Uterus (tissue), 4 donors: ENCODE results near the gene PDE6A. TPM values are rescaled to one million over a fixed set of nuclear protein-coding genes. Genes with fewer than 3 reads are reported as not detected.

Experiments
- DNase-seq, 2 donors: peaks; one replicate each; pipeline ENCODE4 v3.0.0-alpha.2; 2019 to 2020
- H3K27ac ChIP-seq, 2 donors: fragments of 200-600 bp; sonication (generic); 1 replicate in 1 of 2; 2 replicates in 1 of 2; pipeline ENCODE4 v1.5.1; 2016 to 2018
- H3K27me3 ChIP-seq, 2 donors: fragments of 200-600 bp; sonication (generic); one replicate each; pipeline ENCODE4 v1.5.1; 2018 to 2019; ENCODE audit warnings: control low read depth in 1 of 2
- H3K36me3 ChIP-seq, 2 donors: fragments of 200-600 bp; sonication (generic); one replicate each; pipeline ENCODE4 v1.5.1; 2019; ENCODE audit warnings: control low read depth in 1 of 2
- H3K4me1 ChIP-seq, 2 donors: fragments of 200-600 bp; sonication (generic); one replicate each; pipeline ENCODE4 v1.5.1; 2018 to 2019; ENCODE audit warnings: control low read depth in 1 of 2
- H3K4me3 ChIP-seq, 2 donors: fragments of 200-600 bp; sonication (generic); 1 replicate in 1 of 2; 2 replicates in 1 of 2; pipeline ENCODE4 v1.5.1; 2018 to 2019; ENCODE audit warnings: mild to moderate bottlenecking in 1 of 2
- H3K9me3 ChIP-seq, 2 donors: fragments of 200-600 bp; sonication (generic); one replicate each; pipeline ENCODE4 v1.5.1; 2019; ENCODE audit warnings: control low read depth in 1 of 2
- POLR2A ChIP-seq, 2 donors: fragments of 450-650 bp; IDR thresholded peaks; one replicate each; pipeline ENCODE4 v1.6.1; 2016; ENCODE audit warnings: antibody characterized with exemption in 2 of 2, mild to moderate bottlenecking in 1 of 2, moderate library complexity in 1 of 2
- intact Hi-C: fragments of 100-400 bp; cut with DNase I; formaldehyde crosslinking; loops from one replicate; pipeline ENCODE4 v1.15.1; 2023; ENCODE audit warnings: low total_unique reads
- total RNA-seq, 4 donors: library from RNA; depleted of rRNA in 3 of 4; stranded (reverse); fragments of >200 nt in 3 of 4; gene quantifications; one replicate each; pipeline versions ENCODE4 v1.1.0 to v1.2.4, GENCODE V29; 2014 to 2023
- TF ChIP-seq, protein P1 (sequence below), 4 experiments: fragments of 200-600 bp in 2 of 4; fragments of 450-650 bp in 2 of 4; sonication (generic) in 2 of 4; IDR thresholded peaks; one replicate each; pipeline ENCODE4 v1.5.1; 2016 to 2019; ENCODE audit warnings: antibody characterized with exemption in 4 of 4, mild to moderate bottlenecking in 2 of 4, moderate library complexity in 1 of 4
- donor health status: DM: yes; HTN: yes; CAD: no.

Gene PDE6A
- total RNA-seq, 4 donors from 2014 or later, result 0.07 TPM; not detected in 3

DNA sequence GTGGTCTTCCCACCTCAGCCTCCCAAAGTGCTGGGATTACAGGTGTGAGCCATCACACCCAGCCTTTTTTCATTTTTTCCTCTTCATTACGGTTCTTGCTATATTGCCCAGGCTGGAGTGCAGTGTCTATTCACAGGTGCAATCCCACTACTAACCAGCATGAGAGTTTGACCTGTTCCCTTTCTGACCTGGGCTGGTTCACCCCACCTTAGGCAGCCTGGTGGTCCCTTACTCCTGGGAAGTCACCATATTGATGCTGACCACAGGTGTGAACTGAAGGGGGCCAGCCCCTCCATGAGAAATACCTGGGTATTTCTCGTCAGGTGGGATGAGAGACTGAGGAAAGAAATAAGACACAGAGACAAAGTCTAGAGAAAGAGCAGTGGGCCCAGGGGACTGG is 2.4 kb downstream of the PDE6A start:
- H3K27me3 ChIP-seq, result no peaks in the 10 kb centered on the region
- no peak for TF ChIP-seq POLR2A (IDR thresholded peaks at IDR 0.05)
- TF ChIP-seq, protein P1, sequence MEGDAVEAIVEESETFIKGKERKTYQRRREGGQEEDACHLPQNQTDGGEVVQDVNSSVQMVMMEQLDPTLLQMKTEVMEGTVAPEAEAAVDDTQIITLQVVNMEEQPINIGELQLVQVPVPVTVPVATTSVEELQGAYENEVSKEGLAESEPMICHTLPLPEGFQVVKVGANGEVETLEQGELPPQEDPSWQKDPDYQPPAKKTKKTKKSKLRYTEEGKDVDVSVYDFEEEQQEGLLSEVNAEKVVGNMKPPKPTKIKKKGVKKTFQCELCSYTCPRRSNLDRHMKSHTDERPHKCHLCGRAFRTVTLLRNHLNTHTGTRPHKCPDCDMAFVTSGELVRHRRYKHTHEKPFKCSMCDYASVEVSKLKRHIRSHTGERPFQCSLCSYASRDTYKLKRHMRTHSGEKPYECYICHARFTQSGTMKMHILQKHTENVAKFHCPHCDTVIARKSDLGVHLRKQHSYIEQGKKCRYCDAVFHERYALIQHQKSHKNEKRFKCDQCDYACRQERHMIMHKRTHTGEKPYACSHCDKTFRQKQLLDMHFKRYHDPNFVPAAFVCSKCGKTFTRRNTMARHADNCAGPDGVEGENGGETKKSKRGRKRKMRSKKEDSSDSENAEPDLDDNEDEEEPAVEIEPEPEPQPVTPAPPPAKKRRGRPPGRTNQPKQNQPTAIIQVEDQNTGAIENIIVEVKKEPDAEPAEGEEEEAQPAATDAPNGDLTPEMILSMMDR (IDR thresholded peaks at IDR 0.05), result no peak
- no peaks in the 10 kb centered on the region for H3K4me1 ChIP-seq
- no peaks in the 10 kb centered on the region for H3K9me3 ChIP-seq
- H3K4me3 ChIP-seq, result no peak overlapping the region
- intact Hi-C loops, result no loop called here
- H3K36me3 ChIP-seq, result no peaks in the 10 kb centered on the region
- H3K27ac ChIP-seq, result no peak overlapping the region
- DNase-seq, result no peak

DNA sequence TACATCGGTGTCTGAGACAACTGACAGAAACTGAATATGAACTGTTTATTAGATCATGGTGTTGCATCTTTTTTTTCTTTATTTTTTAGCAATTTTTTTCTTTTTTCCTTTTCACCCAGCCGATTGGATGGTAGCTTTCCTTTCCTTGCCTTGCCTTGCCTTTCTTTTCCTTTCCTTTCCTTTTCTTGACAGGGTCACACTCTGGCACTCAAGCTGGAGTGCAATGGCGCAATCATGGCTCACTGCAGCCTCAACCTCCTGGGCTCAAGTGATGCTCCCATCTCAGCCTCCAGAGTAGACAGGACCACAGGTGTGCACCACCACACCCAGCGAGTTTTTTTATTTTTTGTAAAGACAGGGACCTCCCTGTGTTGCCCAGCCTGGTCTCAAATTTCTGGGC is 2.8 kb downstream of the PDE6A start:
- H3K4me3 ChIP-seq, result no peak overlapping the region
- no peak for TF ChIP-seq POLR2A (IDR thresholded peaks at IDR 0.05)
- TF ChIP-seq, protein P1 (IDR thresholded peaks at IDR 0.05), result no peak
- H3K27me3 ChIP-seq, result no peaks in the 10 kb centered on the region
- H3K9me3 ChIP-seq, result no peaks in the 10 kb centered on the region
- intact Hi-C loops, result no loop called here
- H3K4me1 ChIP-seq, result no peaks in the 10 kb centered on the region
- H3K27ac ChIP-seq, result no peak overlapping the region
- no peak for DNase-seq
- no peaks in the 10 kb centered on the region for H3K36me3 ChIP-seq

DNA sequence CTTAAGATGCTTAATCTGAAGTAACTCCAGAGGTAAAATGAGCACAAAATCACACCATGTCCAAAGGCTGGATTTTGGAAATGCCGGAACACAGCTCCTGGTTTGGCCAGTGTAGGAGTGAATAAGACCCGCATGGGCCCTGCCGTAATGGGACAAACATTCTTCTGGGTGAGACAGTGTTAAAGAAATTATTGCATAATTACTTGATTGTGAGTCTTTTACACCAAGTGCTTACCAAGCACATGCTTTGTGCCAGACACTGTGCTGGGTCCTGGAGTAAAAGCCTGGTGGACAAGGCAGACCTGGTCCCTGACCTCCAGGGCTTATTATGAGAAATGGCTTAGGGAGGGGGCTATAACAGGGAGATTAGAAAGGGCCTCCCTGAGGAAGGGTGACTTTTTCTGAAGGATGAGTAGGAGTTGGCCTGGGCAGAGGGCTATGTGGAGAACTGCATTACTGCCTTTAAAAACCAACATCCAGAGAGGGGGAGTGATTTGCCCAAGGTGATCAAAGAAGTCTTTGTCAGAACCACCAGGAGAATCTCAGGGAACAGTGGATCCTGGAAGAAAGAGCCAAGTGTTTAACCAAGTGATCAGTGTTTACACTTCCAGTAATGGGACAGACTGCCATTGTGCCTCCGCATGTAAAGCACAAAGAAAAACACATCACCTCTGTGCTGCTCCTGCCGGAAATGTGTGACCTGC is 3.5 kb downstream of the PDE6A start:
- intact Hi-C loops, result no loop called here
- Histone ChIP-seq H3K27ac (no peak overlapping the region), H3K4me1 (no peaks in the 10 kb centered on the region), H3K36me3 (no peaks in the 10 kb centered on the region), H3K27me3 (no peaks in the 10 kb centered on the region), H3K9me3 (no peaks in the 10 kb centered on the region), H3K4me3 (no peak overlapping the region)
- no peak for DNase-seq
- TF ChIP-seq POLR2A (IDR thresholded peaks at IDR 0.05), result no peak
- TF ChIP-seq, protein P1 (IDR thresholded peaks at IDR 0.05), result no peak

DNA sequence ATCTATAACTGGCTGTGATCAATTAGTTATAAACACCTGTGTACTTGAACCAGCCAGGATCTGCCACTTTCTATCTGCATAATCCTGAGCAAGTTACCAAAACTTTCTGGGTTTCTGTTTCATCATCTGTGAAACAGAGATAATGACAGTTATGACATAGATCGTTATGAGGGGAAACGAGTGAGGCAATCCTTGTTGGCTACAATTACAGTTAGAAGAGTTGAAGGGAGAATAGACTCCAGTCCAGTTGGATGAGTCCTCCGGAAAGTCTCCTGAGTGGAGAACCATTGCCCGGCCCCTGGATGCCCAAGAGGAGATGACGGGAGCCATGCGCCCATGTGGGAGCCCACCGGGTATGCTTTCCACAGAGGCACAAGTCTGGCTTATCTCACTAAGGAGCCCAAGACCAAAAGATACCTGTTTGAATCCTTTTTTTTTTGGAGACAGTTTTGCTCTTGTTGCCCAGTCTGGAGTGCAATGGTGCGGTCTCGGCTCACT is 4.5 kb downstream of the PDE6A start:
- no peaks in the 10 kb centered on the region for H3K36me3 ChIP-seq
- no peaks in the 10 kb centered on the region for H3K4me1 ChIP-seq
- H3K9me3 ChIP-seq, result no peaks in the 10 kb centered on the region
- no peak for DNase-seq
- no peaks in the 10 kb centered on the region for H3K27me3 ChIP-seq
- H3K4me3 ChIP-seq, result no peak overlapping the region
- TF ChIP-seq POLR2A (IDR thresholded peaks at IDR 0.05), result no peak
- TF ChIP-seq, protein P1 (IDR thresholded peaks at IDR 0.05), result no peak
- intact Hi-C loops, result no loop called here
- no peak overlapping the region for H3K27ac ChIP-seq

DNA sequence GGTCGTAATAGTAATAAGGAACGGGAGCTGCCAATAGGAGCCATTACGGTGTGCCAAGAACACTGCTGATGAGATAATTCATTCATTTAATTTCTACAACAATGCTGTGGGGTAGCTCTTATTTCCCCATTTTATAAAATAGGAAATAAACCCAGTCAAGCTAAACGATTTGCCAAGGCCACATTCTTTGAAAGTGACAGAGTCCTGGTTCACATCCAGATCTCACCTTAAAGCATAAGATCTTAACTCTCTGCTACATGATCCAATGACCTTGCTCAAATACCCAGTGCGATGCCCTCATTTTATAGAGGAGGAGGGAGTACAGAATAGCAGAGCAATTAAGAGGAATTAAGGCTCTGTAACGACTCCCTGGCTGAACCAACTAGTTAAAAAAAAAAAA is 5.0 kb downstream of the PDE6A start:
- Histone ChIP-seq H3K27ac (no peak overlapping the region), H3K4me1 (no peaks in the 10 kb centered on the region), H3K9me3 (no peaks in the 10 kb centered on the region), H3K27me3 (no peaks in the 10 kb centered on the region), H3K36me3 (no peaks in the 10 kb centered on the region), H3K4me3 (no peak overlapping the region)
- intact Hi-C loops, result no loop called here
- no peak for DNase-seq
- no peak for TF ChIP-seq POLR2A (IDR thresholded peaks at IDR 0.05)
- TF ChIP-seq, protein P1 (IDR thresholded peaks at IDR 0.05), result no peak
